ENCODE results near the gene CDKN2D.
"Not testable (repeated sequence)": the region's sequence is repeated elsewhere in the genome, so short reads cannot be mapped to it uniquely, and the experiment has no call there.

CDKN2D gene

DNA sequence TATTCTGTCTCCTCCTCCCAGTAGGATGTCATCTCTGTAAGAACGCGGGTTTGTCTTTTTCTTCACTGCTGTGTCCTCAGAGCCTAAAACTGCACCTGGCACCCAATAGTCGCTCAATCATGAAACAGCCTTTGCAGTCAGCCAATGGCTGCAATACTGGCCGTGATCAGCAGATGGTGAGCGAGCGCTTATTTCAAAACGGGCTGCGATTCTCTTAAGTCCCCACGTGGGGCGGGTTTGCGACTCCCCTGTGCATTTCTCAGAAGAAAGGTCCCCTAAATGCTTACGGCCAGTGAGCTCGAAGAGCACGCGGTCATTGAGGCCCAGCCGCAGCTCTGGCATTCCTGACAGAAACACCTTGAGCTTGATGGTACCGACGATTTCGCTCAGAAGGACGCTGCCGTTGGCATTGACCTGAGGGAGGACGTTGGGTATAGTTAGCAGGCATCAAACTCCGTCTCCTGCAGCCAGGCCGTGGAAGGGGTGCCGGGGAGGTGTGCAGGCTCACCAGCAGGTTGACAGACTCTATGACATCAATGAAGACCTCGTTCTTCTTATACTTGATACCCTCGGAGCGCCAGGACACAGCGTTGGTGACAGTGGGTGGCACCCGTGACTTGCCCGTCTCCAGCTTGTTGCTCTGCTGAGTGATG lies 12.3 kb upstream of the CDKN2D start:
- DNase-seq (ENCODE audit: low read depth in 2 of 2), result peak; percentile 74 to 78

DNA sequence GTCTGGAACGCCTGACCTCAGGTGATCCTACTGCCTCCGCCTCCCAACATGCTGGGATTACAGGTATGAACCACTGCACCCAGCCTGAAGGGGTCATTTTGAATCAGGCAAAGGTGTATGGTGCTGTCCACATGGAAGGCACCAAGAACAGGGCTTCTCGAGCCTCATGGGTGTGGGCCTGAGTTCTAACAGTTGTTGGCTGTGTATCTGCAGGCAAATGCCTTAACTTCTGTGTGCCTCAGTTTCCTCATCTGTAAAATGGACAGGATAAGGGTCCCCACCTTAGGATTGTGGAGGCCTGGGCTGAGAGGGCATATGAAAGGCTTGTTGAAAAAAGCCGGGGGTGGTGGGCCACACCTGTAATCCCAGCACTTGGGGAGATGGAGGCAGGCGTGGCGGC lies 9.2 kb upstream of the CDKN2D start:
- no peak for DNase-seq (ENCODE audit: low read depth in 2 of 2)

DNA sequence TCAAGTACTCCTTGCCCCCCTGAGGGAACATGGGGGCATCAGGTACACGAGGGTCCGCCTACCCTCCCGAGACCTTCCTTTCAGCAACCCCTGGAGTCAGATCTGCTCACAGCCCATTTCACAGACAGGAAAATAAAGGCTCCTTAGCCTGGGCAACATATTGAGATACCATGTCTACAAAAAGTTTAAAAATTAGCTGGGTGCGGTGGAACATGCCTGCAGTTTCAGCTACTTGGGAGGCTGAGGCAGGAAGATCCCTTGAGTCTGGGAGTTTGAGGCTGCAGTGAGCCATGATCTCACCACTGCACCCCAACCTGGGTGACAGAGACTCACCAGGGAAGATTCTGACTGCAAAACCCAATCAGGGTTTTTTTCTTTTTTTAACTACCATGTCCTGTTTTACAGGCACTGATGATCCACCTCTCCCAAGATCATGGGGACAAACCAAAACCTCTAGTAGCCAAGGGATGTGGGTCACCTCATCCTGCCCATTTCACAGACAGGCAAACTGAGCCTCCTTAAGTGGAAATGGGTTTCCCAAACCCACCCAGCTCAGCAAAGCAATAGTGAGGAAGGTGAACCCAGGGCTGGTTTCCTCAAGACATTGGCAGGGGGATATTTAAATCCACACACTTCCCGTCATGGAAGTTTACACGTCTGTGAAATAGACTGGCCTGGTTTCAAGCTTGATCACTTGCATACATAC lies 6.4 kb upstream of the CDKN2D start:
- DNase-seq (ENCODE audit: low read depth in 2 of 2), result no peak

DNA sequence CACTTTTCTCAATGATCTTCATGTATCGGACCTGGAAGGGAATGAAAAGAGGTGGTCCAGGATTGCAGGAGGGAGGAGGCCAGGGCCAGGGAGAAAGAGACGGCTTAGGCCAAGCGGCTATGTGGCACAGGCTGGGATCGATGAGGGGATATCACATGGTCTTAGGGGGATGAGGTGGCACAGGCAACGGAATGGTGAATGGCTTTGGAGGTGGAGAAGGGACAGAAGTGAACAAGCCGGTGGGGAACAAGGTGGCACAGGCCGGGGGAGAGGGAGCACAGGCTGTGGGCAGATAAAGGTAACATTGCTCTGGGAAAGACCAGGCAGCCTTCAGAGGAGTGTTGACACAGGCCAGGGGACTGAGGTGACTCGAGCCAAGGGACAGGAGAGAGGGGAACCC lies 5.7 kb upstream of the CDKN2D start:
- no peak for DNase-seq (ENCODE audit: low read depth in 2 of 2)

DNA sequence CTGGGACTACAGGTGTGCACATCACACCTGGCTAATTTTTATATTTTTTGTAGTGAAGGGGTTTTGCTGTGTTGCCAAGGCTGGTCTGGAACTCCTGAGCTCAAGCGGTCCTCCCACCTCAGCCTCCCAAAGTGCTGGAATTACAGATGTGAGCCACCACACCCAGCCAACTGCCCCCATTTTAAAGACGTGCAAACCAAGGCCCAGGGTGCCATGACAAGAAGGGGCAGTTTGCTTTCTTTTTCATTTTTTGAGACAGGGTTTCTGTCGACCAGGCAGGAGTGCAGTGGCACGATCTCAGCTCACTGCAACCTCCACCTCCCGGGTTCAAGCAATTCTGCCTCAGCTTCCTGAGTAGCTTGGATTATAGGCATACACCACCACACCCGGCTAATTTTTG lies 5.0 kb upstream of the CDKN2D start:
- DNase-seq (ENCODE audit: low read depth in 2 of 2), result not testable (repeated sequence)

DNA sequence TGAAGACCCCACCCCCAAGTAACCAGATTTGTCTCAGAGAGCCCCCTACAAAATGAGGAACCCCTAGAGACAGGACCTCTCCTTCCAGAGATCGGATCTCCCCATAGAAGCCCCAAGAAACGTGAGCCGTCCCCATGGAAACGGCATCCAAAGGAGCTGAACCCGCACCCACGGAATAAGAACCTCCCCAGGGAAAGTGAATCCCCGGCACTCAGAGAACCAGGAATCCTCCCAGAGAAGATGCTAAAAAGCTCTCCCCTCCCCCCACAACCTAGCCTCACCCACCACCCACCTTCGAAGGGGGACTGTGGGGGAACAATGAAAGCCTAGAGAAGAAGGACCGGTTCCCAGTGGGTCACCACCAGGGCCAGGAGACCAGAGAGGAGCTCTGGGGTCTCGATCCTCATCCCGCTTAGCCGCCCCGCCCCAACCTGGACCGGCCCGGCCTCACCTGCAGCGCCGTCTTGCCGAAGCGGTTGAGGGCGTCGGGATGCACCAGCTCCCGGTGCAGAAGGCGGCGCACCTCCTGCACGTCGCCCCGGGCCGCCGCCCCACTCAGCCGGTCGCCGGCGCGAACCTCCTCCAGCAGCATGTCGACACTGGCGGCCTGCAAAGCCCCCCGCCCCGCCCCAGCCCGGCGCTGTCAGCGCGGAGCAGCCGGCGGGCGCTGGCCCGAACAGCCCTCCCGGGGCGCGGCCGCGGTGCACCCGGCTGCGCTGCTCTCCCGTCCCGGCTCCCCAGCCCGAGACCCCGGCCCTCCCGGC lies 535 bp downstream of the CDKN2D start:
- no peak for DNase-seq (ENCODE audit: low read depth in 2 of 2)

DNA sequence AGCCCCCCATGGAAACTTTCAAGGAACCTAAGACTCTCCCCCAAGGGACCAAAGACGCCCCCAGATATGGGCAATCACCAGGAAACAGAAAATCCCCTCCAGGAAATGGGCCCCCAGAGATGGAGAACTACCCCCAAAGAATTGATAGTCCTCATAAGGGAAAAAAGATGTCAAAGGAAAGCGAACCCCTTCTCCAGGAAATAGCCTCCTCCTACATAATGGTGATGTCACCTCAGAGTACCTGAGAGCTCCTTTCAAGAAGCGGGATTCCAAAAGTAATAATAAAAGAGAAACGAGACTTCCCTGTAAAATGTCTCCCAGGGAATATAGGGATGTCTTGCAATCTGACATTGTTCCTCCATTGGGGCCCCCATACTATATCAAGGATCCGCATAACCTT lies 1.1 kb downstream of the CDKN2D start:
- DNase-seq (ENCODE audit: low read depth in 2 of 2), result no peak

DNA sequence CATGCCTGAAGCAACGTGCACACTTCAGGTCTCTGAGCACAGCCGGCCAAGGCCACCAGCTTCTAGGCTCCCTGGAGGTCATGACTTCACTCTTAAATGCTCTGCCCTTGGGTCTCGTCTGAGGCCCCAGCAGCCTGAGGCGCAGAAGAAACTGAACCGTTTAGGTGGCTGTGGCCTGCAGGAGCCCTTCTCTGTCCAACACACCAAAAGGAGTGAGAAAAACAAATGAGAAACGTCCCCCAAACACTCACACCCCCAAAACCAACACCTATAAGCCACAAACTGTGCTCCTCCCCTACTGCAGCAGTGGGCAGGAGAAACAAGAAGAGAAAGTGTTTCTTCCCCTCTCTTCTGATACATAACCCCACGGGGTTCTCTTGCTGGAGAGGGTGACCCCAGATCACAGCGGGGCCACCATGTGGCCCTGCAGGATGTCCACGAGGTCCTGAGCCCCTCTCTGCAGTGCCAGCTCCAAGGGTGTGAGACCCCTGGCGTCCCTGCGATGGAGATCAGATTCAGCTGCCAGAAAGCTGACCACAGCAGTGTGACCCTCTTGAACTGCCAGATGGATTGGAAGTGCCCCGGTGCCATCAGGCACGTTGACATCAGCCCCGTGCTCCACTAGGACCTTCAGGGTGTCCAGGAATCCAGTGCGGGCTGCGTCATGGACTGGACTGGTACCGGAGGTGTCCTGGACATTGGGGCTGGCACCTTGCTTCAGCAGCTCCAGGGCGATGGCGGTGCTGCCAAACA lies 1.9 kb downstream of the CDKN2D start:
- DNase-seq (ENCODE audit: low read depth in 2 of 2), result peak in 1 of 2 donors; percentile 49

DNA sequence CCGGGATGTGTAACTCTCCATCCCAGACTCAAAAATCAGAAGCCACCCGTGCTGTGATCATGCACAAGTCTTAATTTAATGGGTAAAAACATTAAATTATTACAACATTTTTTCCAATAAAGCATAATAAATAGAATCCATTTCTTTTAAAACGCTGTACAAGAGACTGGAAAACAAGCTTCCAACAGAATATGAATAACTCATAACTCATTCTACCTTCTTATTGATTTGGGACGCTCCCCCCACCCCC lies 2.4 kb downstream of the CDKN2D start:
- DNase-seq (ENCODE audit: low read depth in 2 of 2), result no peak

DNA sequence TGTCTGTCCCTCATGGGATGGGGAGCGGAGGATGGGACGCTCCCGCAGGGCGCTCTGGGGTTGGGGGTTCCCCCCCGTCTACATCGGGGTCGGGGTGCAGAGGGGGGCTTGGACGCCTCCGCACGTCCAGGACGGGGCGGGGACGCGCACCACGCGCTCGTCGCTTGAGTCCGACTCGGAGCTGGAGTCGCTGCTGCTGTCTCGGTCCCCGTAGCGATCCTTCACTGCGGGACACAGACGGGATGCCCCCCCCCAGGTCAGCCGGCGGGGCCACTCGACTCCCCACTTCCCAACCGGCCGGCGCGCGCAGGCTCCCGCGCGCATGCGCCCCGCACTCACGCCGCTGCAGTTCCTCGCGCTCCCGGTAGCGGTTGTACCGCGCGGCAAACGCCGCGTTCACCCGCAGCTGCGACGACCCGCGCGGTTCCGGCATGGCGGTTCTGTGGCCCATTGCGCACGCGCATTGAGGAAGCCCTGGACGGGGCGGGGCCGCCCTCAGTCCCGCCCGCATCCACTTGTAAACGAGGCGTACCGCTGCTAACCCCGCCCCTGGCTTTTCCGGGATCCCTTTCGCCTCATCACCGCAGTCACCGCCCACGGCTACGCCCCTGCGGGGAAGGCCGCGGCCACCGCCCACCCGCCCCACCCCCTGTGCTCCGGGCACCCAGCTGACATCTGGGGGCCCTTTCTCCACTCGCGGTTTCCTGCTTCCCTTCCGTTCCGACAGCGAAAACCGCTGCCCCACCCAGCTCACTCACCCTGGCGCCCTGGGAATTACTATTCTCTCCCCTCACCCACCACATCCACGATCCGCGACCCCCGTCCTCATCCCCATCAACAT lies 3.0 kb downstream of the CDKN2D start, which contains the start of gene KRI1:
Gene KRI1 (minus strand): TSS at position 444 of the 841 bp plus-strand sequence. CDS start 11 bp downstream, at position 433.
- peak; percentile 98 for DNase-seq (ENCODE audit: low read depth in 2 of 2)

DNA sequence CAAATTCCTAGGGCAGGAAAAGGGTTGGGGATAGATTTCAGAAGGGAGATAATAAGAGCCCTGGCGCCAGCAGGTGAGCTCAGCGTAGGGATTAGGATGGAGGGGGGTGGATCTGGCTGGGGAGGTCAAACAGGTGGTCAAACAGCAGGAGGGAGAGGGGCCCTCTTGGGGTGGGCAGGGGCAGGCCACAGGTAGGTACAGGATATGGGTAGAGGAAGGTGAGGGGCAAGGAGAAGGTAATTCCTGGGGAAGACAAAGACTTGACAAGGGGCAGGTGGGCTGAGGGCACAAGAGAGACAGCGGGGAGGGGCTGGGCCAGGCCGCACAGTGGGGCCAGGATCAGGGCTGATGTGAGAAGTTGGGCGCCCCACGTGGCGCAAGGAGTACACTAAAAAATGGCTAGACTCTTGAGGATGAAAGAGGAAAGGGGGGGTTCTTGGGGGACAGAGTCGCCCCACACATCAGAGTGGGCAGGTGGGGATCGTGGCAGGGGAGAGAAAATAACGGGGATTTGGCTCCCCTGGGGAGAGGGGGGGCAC lies 3.7 kb downstream of the CDKN2D start:
- no peak for DNase-seq (ENCODE audit: low read depth in 2 of 2)

DNA sequence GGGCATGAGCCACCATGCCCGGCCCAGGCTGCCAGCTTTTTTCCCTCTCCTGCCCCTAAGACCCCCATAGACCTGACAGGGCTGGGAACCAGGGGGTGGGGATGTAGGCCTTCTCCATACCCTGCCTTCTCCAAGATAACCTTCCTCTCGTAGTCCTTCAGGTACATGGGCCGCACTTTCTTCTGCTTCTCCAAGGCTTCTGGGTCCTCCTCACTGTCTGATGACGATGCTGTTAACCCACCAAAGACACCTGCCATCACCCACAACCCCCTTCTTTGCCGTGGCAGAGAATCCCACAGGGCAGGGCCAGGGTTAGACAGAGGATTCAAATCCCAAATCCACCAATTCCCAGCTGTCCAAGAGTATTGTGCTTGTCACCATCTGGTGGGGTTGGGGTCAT lies 6.2 kb downstream of the CDKN2D start:
- DNase-seq (ENCODE audit: low read depth in 2 of 2), result no peak

DNA sequence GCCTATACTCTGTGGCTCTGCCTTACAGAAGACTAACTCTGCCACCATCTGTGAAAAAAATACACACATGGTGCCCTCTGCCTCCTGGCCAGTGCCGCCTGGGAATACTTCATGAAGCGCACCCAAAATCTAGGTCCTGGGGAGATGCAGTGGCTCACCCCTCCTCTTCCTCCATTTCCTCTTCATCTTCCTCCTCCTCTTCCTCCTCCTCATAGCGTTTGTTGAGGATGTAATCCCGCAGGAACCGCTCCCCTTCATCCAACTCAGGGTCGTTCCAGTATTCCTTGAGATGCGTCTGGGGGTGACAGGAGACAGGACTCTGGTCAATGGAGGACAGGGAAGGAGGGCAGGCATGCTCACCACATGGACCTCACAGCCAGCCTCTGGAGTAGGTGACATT lies 8.6 kb downstream of the CDKN2D start:
- DNase-seq (ENCODE audit: low read depth in 2 of 2), result no peak

DNA sequence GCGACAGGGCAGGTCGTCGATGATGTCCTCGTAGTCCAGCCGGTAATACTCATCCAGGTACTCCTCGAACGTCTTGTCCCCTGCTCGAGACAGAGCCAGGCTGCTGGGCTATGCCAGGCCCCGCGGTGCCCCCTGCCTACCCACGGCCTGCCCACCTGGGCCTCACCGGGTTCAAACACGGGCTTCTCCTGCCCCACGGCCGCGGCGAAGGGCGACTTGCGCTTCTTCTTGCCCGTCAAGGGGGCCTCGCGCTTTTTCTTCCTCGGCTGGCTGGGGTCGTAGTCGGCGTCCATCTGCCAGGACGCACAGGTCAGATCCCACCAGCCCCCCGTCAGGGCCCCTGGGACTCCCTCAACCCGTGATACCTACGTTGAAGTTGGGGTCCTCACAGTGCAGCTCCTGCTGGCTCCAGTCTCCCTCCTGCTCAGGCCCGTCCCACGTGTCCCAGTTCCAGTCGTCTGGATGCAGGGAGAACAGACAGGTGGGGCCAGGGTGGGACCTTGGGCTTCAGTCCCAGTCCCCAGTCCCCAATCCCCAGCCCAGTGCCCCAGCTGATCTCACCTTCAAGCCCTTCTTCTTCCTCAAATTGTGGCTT lies 11.1 kb downstream of the CDKN2D start:
- no peak for DNase-seq (ENCODE audit: low read depth in 2 of 2)

DNA sequence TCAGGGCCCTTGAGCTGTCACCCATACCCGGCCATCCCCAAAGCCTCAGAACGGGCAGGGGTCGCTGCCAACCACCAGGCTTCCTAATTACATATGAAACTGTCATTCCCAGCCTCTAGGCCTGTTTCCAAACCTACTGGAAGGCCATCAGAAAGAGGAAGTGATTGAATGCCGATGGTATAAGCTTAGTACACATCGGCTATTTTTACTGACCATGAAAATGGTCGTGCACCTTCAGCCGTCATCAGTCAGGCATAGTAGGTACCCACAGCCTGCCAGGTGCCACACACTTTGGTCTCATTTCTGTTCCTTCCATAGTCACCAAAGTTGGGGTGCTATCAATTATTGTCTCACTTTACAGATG lies 13.2 kb downstream of the CDKN2D start:
- DNase-seq (ENCODE audit: low read depth in 2 of 2), result no peak

DNA sequence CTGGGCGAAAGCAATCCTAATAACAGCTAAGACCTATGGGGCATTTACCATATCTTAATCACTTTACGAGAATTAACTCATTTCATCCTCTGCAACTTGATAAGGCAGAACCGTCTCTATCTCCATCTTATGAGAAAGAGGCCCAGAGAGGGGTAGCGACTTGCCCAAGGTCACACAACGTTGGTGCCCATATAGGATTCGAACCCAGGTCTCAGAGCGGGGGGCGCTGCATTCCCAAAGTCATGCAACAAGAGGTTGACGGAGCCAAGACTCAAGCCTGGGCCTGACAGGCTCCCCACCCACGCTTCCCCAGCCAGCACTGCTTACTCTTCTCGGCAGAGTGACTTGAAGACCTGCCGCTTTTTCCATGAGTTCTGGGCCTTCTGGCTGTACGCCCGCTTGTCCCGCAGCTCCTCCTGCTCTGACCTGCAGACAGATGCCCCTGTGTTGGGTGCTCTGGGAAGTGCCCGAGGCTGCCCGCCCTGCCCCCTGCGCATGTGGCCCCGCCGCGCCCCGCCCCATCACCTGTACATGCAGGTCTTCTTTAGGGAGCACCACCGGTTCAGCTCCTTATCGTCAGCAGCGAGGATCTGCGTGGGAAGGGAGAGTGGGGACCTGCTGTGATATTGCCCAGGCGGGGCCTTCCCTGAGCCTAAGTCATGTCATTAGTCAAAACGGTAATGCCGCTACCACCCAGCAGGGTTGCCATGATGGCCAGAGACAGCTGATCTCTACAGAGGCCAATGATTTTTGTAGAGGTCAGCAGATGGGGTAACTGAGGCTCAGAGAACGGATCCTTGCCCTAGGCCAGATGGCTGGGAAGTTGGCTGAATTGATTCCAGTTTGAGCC lies 13.8 kb downstream of the CDKN2D start:
- no peak for DNase-seq (ENCODE audit: low read depth in 2 of 2)

DNA sequence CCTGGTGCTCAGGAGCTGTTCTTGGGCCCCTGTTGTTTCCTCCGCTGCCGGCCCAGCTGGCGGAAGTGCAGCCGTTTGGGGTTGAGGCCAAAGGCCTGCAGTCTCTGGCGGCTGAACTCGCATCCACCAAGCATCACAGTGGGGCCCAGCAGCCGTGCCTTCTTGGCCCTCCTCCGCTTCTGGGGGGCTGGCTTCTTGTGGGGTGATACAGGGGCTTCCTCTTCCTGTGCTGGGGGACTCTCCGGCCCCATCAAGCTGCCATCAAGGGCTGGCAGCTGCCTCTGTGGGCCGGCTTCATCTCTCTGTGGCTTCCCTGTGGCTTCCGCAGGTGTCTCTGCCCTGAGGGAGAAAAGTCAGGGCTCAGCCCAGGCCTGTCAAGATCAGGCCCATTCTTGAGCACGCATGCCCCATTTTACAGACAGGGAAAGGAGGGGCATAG lies 14.8 kb downstream of the CDKN2D start:
- peak in 1 of 2 donors; percentile 36 for DNase-seq (ENCODE audit: low read depth in 2 of 2)

DNA sequence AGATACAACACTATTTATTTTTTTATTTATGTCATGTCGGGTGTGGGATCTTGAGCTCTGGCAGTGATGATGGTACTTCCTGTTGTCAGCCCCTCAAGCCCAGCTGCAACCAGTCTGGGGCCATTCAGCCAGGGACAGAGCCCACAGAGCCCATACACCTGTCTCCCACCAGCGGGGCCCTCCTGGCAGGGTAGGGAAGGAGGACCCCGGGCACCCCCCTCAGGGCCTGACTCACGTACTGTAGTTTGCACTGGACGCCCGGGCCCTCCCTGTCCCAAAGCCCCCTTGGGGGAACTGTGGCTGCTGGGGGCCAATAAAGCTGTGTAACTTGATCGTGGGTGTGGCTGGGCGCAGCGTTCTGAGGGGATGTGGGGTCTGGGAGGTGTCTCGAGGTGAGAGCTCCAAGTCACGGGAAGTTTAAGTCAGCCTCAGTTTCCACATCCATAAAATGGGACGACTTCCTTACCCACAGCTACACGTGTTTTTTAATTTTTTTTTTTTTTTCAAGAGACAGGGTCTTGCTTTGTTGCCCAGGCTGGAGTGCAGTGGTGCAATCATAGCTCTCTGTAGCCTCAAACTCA lies 15.6 kb downstream of the CDKN2D start:
- no peak for DNase-seq (ENCODE audit: low read depth in 2 of 2)

DNA sequence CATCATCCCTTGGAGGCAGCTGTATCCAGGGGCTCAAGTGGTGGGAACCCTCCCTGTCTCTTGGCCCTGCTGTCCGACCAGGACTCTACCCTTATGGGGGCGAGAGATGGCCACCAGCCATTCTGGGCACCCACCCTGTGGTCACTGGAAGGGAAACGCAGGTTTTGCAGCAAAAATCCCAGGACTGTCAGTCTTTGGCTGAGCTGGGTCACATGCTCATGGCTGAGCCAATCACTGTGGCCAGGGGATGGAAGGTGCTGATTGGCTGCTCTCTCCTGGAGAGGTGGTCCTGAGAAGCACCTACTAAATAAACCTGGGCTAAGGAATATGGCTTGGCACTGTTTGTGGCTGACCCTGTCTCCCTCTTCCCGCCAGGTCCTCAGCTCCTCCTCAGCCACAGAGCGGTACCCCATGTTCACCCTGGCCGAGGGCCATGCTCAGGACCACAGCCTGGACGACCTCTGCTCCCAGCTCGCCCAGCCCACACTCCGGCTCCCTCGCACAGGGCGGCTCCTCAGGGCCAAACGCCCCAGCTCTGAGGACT lies 16.2 kb downstream of the CDKN2D start:
- no peak for DNase-seq (ENCODE audit: low read depth in 2 of 2)
